Retinal pigment epithelial cell (primary cell): ENCODE data around the gene MLIP.

Experiments
- DNase-seq: peaks from one replicate; pipeline ENCODE4 v3.0.0-alpha.2; 2010; ENCODE audit warnings: low read depth
- H3K4me3 ChIP-seq: 2 replicates; pipeline ENCODE4 v1.5.1; 2011; ENCODE audit warnings: mild to moderate bottlenecking, low read length, control low read depth, moderate library complexity
- TF ChIP-seq, protein P1 (sequence below): conservative IDR thresholded peaks from 2 replicates; pipeline ENCODE4 v1.5.1; 2011; ENCODE audit warnings: low read depth, low read length, control low read depth, inconsistent platforms

The MLIP gene

GRCh38 chr6:54140811-54141210, 29.6 kb downstream of the MLIP start:
- DNase-seq: no peak
- no peak overlapping the region for H3K4me3 ChIP-seq
- TF ChIP-seq, protein P1, sequence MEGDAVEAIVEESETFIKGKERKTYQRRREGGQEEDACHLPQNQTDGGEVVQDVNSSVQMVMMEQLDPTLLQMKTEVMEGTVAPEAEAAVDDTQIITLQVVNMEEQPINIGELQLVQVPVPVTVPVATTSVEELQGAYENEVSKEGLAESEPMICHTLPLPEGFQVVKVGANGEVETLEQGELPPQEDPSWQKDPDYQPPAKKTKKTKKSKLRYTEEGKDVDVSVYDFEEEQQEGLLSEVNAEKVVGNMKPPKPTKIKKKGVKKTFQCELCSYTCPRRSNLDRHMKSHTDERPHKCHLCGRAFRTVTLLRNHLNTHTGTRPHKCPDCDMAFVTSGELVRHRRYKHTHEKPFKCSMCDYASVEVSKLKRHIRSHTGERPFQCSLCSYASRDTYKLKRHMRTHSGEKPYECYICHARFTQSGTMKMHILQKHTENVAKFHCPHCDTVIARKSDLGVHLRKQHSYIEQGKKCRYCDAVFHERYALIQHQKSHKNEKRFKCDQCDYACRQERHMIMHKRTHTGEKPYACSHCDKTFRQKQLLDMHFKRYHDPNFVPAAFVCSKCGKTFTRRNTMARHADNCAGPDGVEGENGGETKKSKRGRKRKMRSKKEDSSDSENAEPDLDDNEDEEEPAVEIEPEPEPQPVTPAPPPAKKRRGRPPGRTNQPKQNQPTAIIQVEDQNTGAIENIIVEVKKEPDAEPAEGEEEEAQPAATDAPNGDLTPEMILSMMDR: no peak

GRCh38 chr6:54142889-54143519, 31.8 kb downstream of the MLIP start:
- TF ChIP-seq, protein P1: no peak
- no peak overlapping the region for H3K4me3 ChIP-seq
- DNase-seq: no peak

DNA sequence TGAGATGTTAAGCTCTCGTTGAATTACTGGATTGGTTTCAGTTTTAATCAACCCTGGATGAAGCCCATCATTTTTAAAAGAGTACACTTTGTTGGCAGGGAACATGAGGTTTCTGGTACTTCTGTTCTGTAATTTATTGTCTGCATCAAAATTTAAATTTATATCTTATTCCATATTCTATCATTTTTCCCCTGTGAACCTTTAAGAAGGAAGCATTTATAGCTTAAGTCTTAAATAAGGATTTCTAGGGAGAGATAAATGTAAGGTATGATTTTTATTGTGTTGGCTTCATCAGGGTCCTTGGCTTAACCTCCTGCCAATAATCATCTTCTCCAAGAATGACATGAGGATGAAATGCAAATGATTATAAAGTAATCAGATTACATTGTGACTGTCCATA, 40.6 kb downstream of the MLIP start:
- TF ChIP-seq, protein P1: no peak
- no peak overlapping the region for H3K4me3 ChIP-seq
- no peak for DNase-seq

GRCh38 chr6:54156650-54157250, 45.5 kb downstream of the MLIP start:
- TF ChIP-seq, protein P1: no peak
- DNase-seq: no peak
- H3K4me3 ChIP-seq: no peak overlapping the region

DNA sequence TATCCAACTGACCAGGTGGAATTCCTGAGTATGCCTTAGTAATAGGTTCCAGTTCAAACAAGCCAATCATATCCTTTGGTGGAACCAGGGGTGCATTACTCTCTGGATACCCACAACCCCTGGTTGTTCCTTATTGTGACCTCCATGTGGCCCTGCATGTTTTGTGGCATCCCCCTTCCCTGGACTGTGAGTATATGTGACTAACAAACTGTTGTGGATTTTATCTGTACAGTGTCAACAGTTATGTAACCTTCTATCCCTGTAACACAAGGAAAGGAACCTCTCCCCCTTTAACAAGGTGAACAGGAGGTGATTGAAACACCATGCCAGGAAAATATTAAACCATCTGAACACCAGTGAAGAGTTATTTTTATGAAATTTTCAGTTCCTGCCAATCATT, 46.2 kb downstream of the MLIP start:
- no peak for DNase-seq
- no peak overlapping the region for H3K4me3 ChIP-seq
- TF ChIP-seq, protein P1: no peak

DNA sequence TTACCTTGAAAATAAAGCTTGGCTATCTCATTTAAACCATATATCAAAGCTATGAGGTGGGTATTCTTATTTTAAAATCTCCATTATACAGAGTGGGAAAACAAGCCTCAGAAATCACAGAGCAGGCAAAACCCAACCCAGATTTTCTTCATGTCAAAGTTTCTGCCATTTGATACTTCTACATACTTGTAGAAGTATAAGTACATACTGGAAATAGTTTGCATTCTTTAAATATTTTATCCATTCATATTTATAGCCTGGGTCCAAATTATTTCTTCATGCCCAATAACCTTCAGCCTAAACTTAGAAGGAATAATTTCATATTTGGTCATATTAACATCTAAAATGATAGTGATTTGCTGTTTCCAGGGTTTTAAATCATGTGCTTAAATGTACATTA, 61.8 kb downstream of the MLIP start:
- no peak overlapping the region for H3K4me3 ChIP-seq
- TF ChIP-seq, protein P1: no peak

GRCh38 chr6:54179152-54179551, 67.9 kb downstream of the MLIP start:
- no peak for DNase-seq
- H3K4me3 ChIP-seq: no peak overlapping the region
- TF ChIP-seq, protein P1: no peak

More for the DNA sequence above, 61.8 kb downstream of the MLIP start:
- DNase-seq: peak; percentile 16
